Epithelial cell of esophagus (primary cell): ENCODE measurements around the gene MT1A.

Source experiments
- DNase-seq: peaks from one replicate; pipeline ENCODE4 v3.0.0; 2010; ENCODE audit warnings: low read depth
- H3K4me3 ChIP-seq: 2 replicates; pipeline ENCODE4 v1.5.1; 2011; ENCODE audit warnings: mild to moderate bottlenecking, low read length, control low read depth
- TF ChIP-seq, protein P1 (sequence below): IDR thresholded peaks from 2 replicates; pipeline ENCODE4 v1.5.1; 2011; ENCODE audit warnings: low read depth, mild to moderate bottlenecking, low read length, control low read depth, inconsistent platforms; ENCODE audit not compliant: insufficient read depth; ENCODE audit errors: missing control alignments

MT1A gene

DNA sequence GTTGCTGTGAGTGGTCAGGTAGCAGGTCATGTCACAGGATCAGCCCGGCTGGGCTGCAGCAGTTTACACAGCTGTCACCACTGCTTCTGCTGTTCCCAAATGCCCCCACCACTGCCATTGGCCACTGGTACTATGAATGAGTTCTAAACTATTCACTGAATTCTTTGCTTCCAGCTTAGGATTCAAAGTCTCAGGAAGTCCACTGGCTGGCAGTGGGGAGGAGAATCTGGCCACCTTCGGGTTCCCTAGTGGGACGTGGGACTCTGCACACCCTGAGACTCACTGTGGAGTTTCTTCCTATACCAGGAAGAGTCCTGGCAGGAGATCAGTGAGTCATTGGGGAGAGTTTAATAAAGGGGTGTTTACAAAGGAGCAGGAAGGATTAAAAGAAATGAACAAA, 50.7 kb downstream of the MT1A start:
- DNase-seq = peak; percentile 64
- H3K4me3 ChIP-seq = no peak overlapping the region
- TF ChIP-seq, protein P1, sequence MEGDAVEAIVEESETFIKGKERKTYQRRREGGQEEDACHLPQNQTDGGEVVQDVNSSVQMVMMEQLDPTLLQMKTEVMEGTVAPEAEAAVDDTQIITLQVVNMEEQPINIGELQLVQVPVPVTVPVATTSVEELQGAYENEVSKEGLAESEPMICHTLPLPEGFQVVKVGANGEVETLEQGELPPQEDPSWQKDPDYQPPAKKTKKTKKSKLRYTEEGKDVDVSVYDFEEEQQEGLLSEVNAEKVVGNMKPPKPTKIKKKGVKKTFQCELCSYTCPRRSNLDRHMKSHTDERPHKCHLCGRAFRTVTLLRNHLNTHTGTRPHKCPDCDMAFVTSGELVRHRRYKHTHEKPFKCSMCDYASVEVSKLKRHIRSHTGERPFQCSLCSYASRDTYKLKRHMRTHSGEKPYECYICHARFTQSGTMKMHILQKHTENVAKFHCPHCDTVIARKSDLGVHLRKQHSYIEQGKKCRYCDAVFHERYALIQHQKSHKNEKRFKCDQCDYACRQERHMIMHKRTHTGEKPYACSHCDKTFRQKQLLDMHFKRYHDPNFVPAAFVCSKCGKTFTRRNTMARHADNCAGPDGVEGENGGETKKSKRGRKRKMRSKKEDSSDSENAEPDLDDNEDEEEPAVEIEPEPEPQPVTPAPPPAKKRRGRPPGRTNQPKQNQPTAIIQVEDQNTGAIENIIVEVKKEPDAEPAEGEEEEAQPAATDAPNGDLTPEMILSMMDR = no peak
